MM.1S (cell line): Measurements from ENCODE around the gene APBB2.
"Not testable (repeated sequence)": the region's sequence is repeated elsewhere in the genome, so short reads cannot be mapped to it uniquely, and the experiment has no call there.

ENCODE experiments used
- DNase-seq: peaks from one replicate; pipeline ENCODE4 v3.0.0-alpha.2; 2015
- H2AFZ ChIP-seq: fragments of 300-600 bp; sonication (generic); 2 replicates; pipeline ENCODE4 v1.6.0; 2016; ENCODE audit warnings: antibody characterized with exemption, low read length
- H3F3A ChIP-seq: fragments of 300-600 bp; sonication (generic); 2 replicates; pipeline ENCODE4 v1.6.1; 2016; ENCODE audit warnings: mild to moderate bottlenecking, antibody characterized with exemption, low read length, moderate library complexity, mixed read lengths; ENCODE audit not compliant: insufficient read depth
- H3K27ac ChIP-seq: fragments of 300-600 bp; sonication (generic); 2 replicates; pipeline ENCODE4 v1.5.1; 2016; ENCODE audit warnings: mild to moderate bottlenecking, low read length
- H3K27me3 ChIP-seq: fragments of 300-600 bp; sonication (generic); replicated peaks from 2 replicates; pipeline ENCODE4 v1.6.0; 2016; ENCODE audit warnings: low read length; ENCODE audit not compliant: insufficient read depth
- H3K36me3 ChIP-seq: fragments of 300-600 bp; sonication (generic); replicated peaks from 2 replicates; pipeline ENCODE4 v1.6.1; 2016; ENCODE audit warnings: mild to moderate bottlenecking, low read length, mixed read lengths; ENCODE audit not compliant: insufficient read depth
- H3K4me1 ChIP-seq: fragments of 300-600 bp; sonication (generic); 2 replicates; pipeline ENCODE4 v1.6.1; 2016; ENCODE audit warnings: low read length, mixed read lengths
- H3K4me2 ChIP-seq: fragments of 300-600 bp; sonication (generic); 2 replicates; pipeline ENCODE4 v1.6.0; 2016; ENCODE audit warnings: low read depth, low read length
- H3K4me3 ChIP-seq: fragments of 300-600 bp; sonication (generic); 2 replicates; pipeline ENCODE4 v1.5.1; 2016; ENCODE audit warnings: low read length, mixed read lengths
- H3K79me2 ChIP-seq: fragments of 300-600 bp; sonication (generic); 2 replicates; pipeline ENCODE4 v1.6.1; 2016; ENCODE audit warnings: mixed run types, low read length, mixed read lengths
- H3K9ac ChIP-seq: fragments of 300-600 bp; sonication (generic); 2 replicates; pipeline ENCODE4 v1.6.1; 2016; ENCODE audit warnings: low read length, mixed read lengths
- H3K9me2 ChIP-seq: fragments of 300-600 bp; sonication (generic); replicated peaks from 2 replicates; pipeline ENCODE4 v1.6.1; 2016; ENCODE audit warnings: mild to moderate bottlenecking, low read length, mixed read lengths; ENCODE audit not compliant: insufficient read depth
- H3K9me3 ChIP-seq: fragments of 300-600 bp; sonication (generic); replicated peaks from 2 replicates; pipeline ENCODE4 v1.6.1; 2016; ENCODE audit warnings: mild to moderate bottlenecking, low read length, mixed read lengths; ENCODE audit not compliant: insufficient read depth
- H4K20me1 ChIP-seq: fragments of 300-600 bp; sonication (generic); 2 replicates; pipeline ENCODE4 v1.6.1; 2016; ENCODE audit warnings: mild to moderate bottlenecking, low read length, moderate library complexity, mixed read lengths; ENCODE audit not compliant: insufficient read depth
- CTCF ChIP-seq: fragments of 300-600 bp; sonication (generic); IDR thresholded peaks from 2 replicates; pipeline ENCODE4 v1.5.1; 2016; ENCODE audit warnings: antibody characterized with exemption, low read length, mixed read lengths
- EZH2 ChIP-seq: fragments of 300-600 bp; sonication (generic); optimal IDR thresholded peaks from 2 replicates; pipeline ENCODE3; 2017; ENCODE audit warnings: low read depth, mild to moderate bottlenecking, antibody characterized with exemption, low read length, mixed read lengths
- EZH2phosphoT487 ChIP-seq: fragments of 300-600 bp; sonication (generic); IDR thresholded peaks from 2 replicates; pipeline ENCODE4 v1.6.1; 2018; ENCODE audit warnings: antibody characterized with exemption, low read length

The APBB2 gene

GRCh38 chr4:40908702-40909362, 305.5 kb downstream of the APBB2 start:
- peak overlapping the region; percentile 70 for H3K4me2 ChIP-seq

GRCh38 chr4:40908297-40908696, 306.0 kb downstream of the APBB2 start:
- Histone ChIP-seq H3K4me1 (no peaks in the 10 kb centered on the region), H3K9me3 (no peaks in the 10 kb centered on the region), H4K20me1 (no peaks in the 10 kb centered on the region), H2AFZ (peak overlapping the region; percentile 84), H3K9ac (peak overlapping the region; percentile 6; the same call in 1 of the 2 replicates), H3K27ac (no peak overlapping the region), H3K27me3 (no peaks in the 10 kb centered on the region), H3K4me2 (peak overlapping the region; percentile 70), H3K4me3 (peak overlapping the region; percentile 21; the same call in 1 of the 2 replicates), H3K9me2 (no peaks in the 10 kb centered on the region), H3K79me2 (no peaks in the 10 kb centered on the region), H3F3A (no peaks in the 10 kb centered on the region), H3K36me3 (no peaks in the 10 kb centered on the region)
- DNase-seq = no peak
- TF ChIP-seq EZH2phosphoT487 = no peak
- TF ChIP-seq EZH2 = no peak
- TF ChIP-seq CTCF = no peak

More at GRCh38 chr4:40908702-40909362, 305.5 kb downstream of the APBB2 start:
- H4K20me1 ChIP-seq = no peaks in the 10 kb centered on the region
- H3K4me3 ChIP-seq = peak overlapping the region; percentile 21; the same call in 1 of the 2 replicates
- H3K27ac ChIP-seq = no peak overlapping the region
- peak; percentile 98 for TF ChIP-seq CTCF
- no peak for TF ChIP-seq EZH2
- DNase-seq = peak; percentile 80
- no peaks in the 10 kb centered on the region for H3K9me2 ChIP-seq
- H3K9ac ChIP-seq = peak overlapping the region; percentile 6; the same call in 1 of the 2 replicates
- H3K79me2 ChIP-seq = no peaks in the 10 kb centered on the region
- no peaks in the 10 kb centered on the region for H3K9me3 ChIP-seq
- no peaks in the 10 kb centered on the region for H3K36me3 ChIP-seq
- no peaks in the 10 kb centered on the region for H3F3A ChIP-seq
- no peaks in the 10 kb centered on the region for H3K4me1 ChIP-seq
- H2AFZ ChIP-seq = peak overlapping the region; percentile 84
- no peaks in the 10 kb centered on the region for H3K27me3 ChIP-seq

- Histone ChIP-seq H3K9me3 (no peaks in the 10 kb centered on the region), H3K4me1 (no peaks in the 10 kb centered on the region), H2AFZ (no peak overlapping the region), H4K20me1 (no peaks in the 10 kb centered on the region), H3K9ac (no peak overlapping the region), H3K79me2 (no peaks in the 10 kb centered on the region), H3K4me2 (no peak overlapping the region), H3K27me3 (no peaks in the 10 kb centered on the region), H3F3A (no peaks in the 10 kb centered on the region), H3K36me3 (no peaks in the 10 kb centered on the region), H3K9me2 (no peaks in the 10 kb centered on the region), H3K27ac (no peak overlapping the region), H3K4me3 (no peak overlapping the region)
- DNase-seq = no peak
- no peak for TF ChIP-seq CTCF
These were observed 308.9 kb downstream of the APBB2 start for GRCh38 chr4:40905414-40905813.

GRCh38 chr4:40900531-40900930, 313.8 kb downstream of the APBB2 start:
- not testable (repeated sequence) for H3K27ac ChIP-seq, H3K27me3 ChIP-seq, DNase-seq

More at GRCh38 chr4:40900531-40900930, 313.8 kb downstream of the APBB2 start:
- not testable (repeated sequence) for H3K4me2 ChIP-seq, H3K9me2 ChIP-seq, H3K9me3 ChIP-seq, H3K36me3 ChIP-seq, H3F3A ChIP-seq, H2AFZ ChIP-seq, H3K9ac ChIP-seq, H4K20me1 ChIP-seq, H3K4me1 ChIP-seq, H3K79me2 ChIP-seq, H3K4me3 ChIP-seq
